Astrocyte of the spinal cord (primary cell): ENCODE measurements around the gene SNW1.
"Not testable (repeated sequence)": the region's sequence is repeated elsewhere in the genome, so short reads cannot be mapped to it uniquely, and the experiment has no call there.

ENCODE experiments used
- DNase-seq: peaks from one replicate; pipeline ENCODE4 v3.0.0; 2011; ENCODE audit warnings: low read depth, low spot score
- H3K4me3 ChIP-seq: 2 replicates; pipeline ENCODE4 v1.5.1; 2011; ENCODE audit warnings: low read depth, mild to moderate bottlenecking, low read length, moderate library complexity
- CTCF ChIP-seq: IDR thresholded peaks from 2 replicates; pipeline ENCODE4 v1.5.1; 2012; ENCODE audit warnings: low read depth, mild to moderate bottlenecking, low read length, inconsistent platforms
- in situ Hi-C: cut with HindIII; loops from 2 replicates; pipeline ENCODE4 v1.10.0; 2017; ENCODE audit warnings: low sequenced_read_pairs

Gene SNW1

DNA sequence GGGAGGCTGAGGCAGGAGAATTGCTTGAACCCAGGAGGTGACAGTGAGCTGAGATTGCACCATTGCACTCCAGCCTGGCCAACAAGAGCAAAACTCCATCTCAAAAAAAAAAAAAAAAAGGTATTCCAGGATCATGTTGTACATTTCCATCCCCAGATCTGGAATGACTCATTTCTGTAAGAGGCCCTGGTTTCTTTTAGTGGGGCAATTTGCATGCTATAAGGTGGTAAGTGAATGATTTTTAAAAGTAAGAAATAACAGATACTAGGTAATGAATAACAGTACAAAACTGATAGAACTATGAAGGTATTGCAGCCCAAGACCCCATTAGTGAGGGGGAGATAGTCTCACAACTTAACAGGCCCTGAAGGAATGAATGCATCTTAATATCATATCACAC is 21.2 kb upstream of the SNW1 start:
- no peak for DNase-seq
- TF ChIP-seq CTCF, result no peak
- in situ Hi-C loops, result no loop called here
- no peak overlapping the region for H3K4me3 ChIP-seq

DNA sequence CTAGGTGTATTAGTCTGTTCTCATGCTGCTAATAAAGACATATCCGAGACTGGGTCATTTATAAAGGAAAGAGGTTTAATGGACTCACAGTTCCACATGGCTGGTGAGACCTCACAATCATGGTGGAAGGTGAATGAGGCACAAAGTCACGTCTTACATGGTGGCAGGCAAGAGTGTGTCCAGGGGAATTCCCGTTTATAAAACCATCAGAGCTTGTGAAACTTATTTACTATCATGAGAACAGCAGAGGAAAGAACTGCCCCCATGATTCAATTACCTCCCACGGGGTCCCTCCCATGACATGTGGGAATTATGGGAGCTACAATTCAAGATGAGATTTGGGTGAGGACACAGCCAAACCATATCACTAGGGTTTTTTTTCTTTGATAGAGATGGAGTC is 13.0 kb upstream of the SNW1 start:
- in situ Hi-C loops, DNase-seq, H3K4me3 ChIP-seq: not testable (repeated sequence)

- DNase-seq, in situ Hi-C loops, H3K4me3 ChIP-seq: not testable (repeated sequence)
These were observed 7.6 kb upstream of the SNW1 start for GRCh38 chr14:77768442-77769069.

DNA sequence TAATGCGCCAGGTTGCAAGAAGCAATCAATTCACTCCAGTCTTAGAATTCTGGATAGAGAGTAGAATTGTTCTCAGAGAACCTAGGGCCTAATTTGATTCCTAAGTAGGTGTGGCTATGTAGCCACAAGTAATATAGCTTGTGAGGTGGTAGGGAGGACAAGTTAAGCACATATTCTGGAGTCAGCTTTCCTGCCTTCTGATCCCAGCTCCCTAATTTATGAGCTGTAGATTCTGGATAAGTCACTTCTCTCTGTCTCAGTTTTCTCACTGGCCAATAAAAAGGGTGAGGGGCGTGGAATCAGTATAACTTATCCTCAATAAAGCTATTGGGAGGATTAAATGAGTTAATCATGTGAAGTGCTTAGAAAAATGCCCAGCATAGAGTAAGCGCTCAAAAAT is 3.0 kb upstream of the SNW1 start:
- in situ Hi-C loops, result no loop called here

GRCh38 chr14:77763316-77763715 is 2.4 kb upstream of the SNW1 start:
- no peak for DNase-seq
- in situ Hi-C loops, result no loop called here
- H3K4me3 ChIP-seq, result no peak overlapping the region
- no peak for TF ChIP-seq CTCF

More for the DNA sequence above, 3.0 kb upstream of the SNW1 start:
- no peak for TF ChIP-seq CTCF
- DNase-seq, result no peak
- H3K4me3 ChIP-seq, result no peak overlapping the region

DNA sequence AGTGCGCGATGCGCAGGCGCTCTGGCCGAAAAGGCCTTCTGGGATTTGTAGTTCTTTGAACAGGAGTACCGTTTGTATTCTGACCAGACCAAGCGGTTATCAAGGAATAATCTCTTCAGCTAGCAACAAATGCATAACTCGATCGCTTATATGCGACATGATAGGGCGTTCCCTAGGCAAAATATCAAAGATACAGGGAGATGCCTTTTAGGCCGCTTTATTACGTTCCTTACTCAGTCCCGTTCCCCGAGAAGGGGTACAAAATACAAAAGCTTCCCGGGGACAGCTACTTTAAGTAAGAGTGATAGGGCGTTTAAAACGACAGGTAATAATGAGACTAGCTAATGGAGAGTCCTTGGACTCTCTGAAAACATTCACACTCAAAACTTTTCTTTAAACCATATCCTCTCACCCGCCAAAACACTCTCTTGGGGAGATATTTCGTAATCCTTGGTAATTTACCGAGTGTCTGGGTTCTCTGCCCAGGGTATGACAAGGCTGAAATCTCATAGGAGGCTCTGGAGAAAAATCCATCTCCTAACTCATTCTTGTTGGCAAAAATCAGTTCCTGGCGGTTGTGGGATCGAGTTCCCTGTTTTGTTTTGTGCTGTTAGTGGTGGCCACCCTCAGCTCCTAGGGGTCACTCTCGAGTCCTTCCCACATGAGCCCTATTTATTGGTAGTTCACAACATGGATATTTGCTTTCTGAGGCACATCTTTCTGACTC is 412 bp upstream of the SNW1 start:
- peak; percentile 23 for TF ChIP-seq CTCF
- DNase-seq, result no peak
- in situ Hi-C loops, result no loop called here
- peak overlapping the region; percentile 77 for H3K4me3 ChIP-seq

- no peak for DNase-seq
- H3K4me3 ChIP-seq, result no peak overlapping the region
- in situ Hi-C loops, result no loop called here
- TF ChIP-seq CTCF, result no peak
These were observed 8.0 kb downstream of the SNW1 start for GRCh38 chr14:77752799-77753516.
